Measurements from ENCODE around the gene FBXL14.
"Not testable (repeated sequence)": the region's sequence is repeated elsewhere in the genome, so short reads cannot be mapped to it uniquely, and the experiment has no call there.

Gene FBXL14

DNA sequence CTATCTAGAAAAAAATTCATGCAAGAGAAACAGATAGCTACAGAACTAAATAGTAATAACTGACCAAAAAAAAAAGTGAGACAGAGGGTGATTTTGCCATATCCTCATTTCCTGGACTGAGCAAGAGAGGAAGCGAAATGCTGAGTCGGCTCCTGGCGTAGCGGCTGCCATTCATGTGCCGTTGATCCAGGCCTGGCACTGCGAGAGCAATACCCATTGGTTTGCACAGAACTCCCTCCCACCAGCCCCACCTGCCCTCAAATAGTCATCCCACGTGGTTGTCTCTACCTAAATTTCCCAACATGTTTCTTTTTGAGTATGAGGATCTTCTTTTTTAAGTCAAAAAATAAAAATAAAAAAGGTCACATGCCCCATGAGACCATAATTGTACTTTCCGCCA, 25.2 kb upstream of the FBXL14 start:
- DNase-seq = no peak

GRCh38 chr12:1619159-1619558, 24.8 kb upstream of the FBXL14 start:
- DNase-seq = no peak

DNA sequence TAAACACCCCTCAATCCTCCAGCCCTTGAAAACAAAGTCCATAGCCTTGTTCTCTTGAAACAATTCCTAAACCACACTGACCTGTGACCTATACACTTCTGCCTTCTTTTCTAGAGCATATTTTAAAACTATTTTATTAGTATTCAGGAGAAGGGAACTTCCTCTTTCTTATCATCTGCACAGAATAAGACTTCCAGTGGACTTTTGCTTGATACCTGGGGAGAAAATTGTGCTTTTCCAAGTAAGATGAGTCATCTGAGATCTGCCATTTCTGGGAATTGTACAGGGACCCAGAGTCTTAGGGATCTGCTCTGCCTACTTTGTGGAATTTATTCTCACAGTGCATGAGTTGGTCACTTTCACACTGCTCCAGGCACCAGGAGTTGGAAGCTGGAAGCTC, 24.1 kb upstream of the FBXL14 start:
- DNase-seq = peak; percentile 47

GRCh38 chr12:1616233-1617066, 22.1 kb upstream of the FBXL14 start:
- DNase-seq = no peak

DNA sequence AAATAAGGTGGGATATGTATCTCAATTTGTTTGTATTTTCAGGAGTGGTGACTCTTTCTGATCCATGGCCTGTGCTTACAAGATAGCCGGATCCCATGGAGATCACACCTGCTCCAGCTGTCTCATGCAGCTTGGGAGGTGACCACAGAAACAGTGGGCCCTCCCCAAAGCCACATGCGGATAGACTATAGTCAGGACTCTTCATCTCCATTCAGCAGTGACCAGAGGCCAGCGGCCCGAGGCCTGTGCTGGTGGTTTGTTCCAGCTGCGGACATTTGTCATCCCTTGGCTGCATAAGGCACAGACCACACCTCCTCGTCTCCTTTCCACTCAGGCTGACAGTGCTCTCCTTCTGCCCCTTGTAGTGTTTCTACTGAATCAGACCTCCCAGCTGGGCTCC, 20.0 kb upstream of the FBXL14 start:
- DNase-seq = no peak

GRCh38 chr12:1613860-1614259, 19.5 kb upstream of the FBXL14 start:
- DNase-seq = no peak

DNA sequence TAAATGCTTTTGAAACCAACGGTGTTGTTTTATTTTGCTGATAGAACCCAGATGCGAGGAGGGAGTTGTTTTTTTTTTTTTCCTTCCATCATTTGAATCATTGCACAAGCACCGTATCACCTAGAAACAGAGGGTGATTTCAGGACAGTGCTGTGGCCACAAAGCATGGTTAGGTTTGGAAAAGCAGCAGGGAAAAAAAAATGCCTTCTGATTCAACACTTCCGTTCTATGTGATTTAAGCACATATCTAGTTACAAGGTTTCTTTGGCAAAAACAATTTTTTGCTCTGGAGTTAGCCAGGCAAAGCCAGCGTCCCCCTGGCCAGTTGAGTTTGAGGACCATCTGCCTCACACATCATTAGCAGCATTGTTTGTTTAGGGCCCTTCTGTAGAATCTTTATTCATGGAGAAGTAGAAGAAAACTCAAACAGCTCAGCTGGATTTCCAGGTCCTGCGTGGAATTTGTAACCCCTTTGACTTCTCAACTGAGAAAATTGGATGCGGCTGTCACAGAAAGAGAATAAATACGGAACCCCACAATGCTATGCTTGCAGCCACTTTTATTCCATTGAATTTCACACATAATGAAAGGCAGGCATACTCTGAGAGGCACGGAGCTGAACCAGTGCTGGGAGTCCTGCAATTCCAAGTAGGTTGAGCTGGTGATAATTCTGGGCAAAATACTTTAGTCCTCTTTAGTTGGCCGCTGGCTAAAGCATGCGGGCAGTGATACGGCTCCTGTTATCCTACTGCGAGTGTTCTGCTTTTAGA, 17.6 kb upstream of the FBXL14 start:
- DNase-seq = peak; percentile 91

GRCh38 chr12:1610072-1610643, 15.8 kb upstream of the FBXL14 start:
- no peak for DNase-seq

GRCh38 chr12:1608713-1609119, 14.3 kb upstream of the FBXL14 start:
- no peak for DNase-seq

GRCh38 chr12:1607940-1608712, 13.7 kb upstream of the FBXL14 start:
- peak; percentile 68 for DNase-seq

DNA sequence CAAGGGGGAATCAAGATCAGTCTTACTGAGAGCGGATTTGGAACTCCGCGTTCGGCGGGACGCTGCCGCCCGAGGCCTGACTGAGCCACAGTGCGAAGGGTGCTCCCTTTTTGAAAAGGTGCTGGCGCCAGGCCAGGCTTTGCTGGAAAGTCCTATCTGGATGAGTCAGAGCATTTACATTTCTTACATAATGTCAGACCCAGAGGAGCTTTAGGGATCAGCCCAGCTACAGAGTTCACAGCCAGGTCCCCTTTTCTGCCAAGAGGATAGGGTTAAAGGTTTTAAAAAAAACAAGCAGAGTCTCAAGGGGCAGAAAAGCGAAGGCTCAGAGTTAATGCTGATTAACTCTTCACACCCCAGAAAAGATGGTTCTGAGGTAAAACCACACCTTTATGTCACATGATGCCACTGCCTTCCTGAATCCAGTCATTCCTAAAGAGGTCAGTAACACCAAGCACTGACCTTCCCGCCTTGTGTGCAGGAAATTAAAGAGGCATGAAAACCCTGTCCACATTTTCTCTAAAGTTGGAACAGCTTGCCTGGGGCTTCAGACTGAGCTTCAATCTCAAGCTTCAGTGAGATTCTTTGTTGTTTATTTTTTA, 11.7 kb upstream of the FBXL14 start:
- peak; percentile 92 for DNase-seq

GRCh38 chr12:1605129-1606020, 11.0 kb upstream of the FBXL14 start:
- DNase-seq = peak; percentile 81

GRCh38 chr12:1604464-1604863, 10.1 kb upstream of the FBXL14 start:
- no peak for DNase-seq

- peak; percentile 47 for DNase-seq
Observed at GRCh38 chr12:1603269-1603993, 9.1 kb upstream of the FBXL14 start.

- not testable (repeated sequence) for DNase-seq
Observed at GRCh38 chr12:1602706-1603105, 8.3 kb upstream of the FBXL14 start.

DNA sequence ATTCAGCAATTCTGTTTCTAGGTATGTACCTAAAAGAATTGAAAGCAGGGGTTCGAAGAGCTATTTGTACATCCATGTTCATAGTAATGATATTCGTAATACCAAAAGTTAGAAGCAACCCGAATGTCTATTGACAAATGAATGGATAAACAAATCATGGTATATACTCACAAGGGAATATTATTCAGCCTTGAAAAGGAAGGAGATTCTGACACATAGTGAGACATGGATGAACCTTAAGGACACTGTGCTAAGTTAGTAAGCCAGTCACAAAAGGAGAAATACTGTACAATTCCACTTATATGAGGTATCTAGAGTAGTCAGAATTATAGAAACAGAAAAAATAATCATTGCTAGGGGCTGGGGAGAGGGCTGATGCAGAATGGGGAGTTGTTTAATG, 4.4 kb upstream of the FBXL14 start:
- no peak for DNase-seq

DNA sequence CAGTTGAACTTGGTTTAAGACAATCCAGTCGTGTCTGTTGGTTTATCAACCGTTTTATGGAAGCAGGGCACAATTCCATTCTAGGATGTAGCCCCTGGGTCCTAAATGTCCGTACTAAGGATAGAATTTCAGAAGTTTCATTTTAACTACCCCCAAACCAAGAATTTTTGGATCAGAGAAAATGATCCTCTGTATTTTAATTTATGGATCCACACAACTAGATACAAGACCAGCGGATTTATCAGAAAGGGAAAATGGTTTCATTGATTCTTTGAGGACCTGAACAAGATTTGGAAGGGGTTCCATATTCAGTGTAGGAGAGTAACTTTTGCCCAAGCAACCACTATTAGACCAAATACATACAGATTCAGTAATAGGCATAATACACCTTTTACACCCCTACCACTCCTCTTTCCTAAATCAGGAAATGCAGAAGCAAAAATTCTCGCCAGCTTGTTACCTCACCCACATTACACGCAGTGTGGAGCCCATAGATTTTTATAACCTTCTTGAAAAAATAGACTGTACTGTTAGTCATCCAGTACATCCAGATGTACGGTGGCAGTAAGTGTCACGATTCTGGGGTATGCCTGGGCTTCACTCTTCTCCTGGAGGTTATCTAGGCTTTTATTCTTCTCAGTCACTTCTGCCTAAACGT, 1.4 kb upstream of the FBXL14 start:
- peak; percentile 45 for DNase-seq

GRCh38 chr12:1595026-1595561, 713 bp upstream of the FBXL14 start:
- DNase-seq = no peak

- no peak for DNase-seq
Observed at GRCh38 chr12:1594006-1594260, 448 bp downstream of the FBXL14 start.

Measured in fibroblast of skin of right biceps (primary cell).